Endothelial cell of coronary artery (primary cell): ENCODE results near the gene EIF2D. TPM values are rescaled to one million over a fixed set of nuclear protein-coding genes. Genes with fewer than 3 reads are reported as not detected.

Experiments used
- total RNA-seq: library from RNA; depleted of rRNA; stranded (reverse); fragments of >200 nt; gene quantifications from 2 replicates; pipeline ENCODE4 v1.2.3, GENCODE V29; 2014

EIF2D gene, protein sequence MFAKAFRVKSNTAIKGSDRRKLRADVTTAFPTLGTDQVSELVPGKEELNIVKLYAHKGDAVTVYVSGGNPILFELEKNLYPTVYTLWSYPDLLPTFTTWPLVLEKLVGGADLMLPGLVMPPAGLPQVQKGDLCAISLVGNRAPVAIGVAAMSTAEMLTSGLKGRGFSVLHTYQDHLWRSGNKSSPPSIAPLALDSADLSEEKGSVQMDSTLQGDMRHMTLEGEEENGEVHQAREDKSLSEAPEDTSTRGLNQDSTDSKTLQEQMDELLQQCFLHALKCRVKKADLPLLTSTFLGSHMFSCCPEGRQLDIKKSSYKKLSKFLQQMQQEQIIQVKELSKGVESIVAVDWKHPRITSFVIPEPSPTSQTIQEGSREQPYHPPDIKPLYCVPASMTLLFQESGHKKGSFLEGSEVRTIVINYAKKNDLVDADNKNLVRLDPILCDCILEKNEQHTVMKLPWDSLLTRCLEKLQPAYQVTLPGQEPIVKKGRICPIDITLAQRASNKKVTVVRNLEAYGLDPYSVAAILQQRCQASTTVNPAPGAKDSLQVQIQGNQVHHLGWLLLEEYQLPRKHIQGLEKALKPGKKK
- 50.7 and 59.0 TPM in 2 replicates for total RNA-seq

DNA sequence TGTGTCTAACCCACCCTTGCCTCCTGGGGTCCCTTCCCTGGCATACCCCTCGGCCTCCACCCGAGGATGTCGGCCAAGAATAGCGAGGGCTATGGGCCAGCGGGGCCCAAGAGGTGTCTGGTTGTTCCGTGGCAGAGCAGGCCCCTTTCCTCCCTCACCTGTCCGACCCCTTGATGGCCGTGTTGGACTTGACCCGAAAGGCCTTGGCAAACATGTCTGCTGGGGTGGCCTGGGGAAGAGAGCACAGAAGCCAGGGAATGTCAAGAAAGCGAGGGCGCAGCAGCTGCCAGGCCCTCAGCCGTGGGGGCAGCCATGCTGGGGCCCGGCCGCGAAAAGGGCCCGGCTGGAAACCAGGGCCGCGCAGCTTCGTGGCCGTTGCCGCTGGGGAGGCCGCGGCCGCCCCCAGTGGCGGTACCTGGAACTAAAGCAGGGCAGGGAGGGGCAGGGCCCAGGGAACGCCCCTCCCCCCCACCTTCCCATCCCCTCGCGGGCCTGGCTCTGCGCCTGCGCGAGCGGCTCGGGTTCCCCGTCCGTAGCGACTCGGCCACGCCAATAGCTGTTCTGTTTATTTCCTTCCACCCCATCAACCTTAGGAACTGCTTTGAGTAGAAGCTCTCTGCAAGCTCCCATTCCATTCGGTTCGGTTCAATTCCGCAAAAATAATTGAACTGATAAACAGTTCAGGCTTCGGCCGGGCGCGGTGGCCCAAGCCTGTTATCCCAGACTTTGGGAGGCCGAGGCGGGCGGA is at the start of gene EIF2D:
Gene EIF2D, minus strand, starts transcription at position 337 of the 748 bp plus-strand sequence. Its CDS starts 123 bp downstream, at position 214.

DNA sequence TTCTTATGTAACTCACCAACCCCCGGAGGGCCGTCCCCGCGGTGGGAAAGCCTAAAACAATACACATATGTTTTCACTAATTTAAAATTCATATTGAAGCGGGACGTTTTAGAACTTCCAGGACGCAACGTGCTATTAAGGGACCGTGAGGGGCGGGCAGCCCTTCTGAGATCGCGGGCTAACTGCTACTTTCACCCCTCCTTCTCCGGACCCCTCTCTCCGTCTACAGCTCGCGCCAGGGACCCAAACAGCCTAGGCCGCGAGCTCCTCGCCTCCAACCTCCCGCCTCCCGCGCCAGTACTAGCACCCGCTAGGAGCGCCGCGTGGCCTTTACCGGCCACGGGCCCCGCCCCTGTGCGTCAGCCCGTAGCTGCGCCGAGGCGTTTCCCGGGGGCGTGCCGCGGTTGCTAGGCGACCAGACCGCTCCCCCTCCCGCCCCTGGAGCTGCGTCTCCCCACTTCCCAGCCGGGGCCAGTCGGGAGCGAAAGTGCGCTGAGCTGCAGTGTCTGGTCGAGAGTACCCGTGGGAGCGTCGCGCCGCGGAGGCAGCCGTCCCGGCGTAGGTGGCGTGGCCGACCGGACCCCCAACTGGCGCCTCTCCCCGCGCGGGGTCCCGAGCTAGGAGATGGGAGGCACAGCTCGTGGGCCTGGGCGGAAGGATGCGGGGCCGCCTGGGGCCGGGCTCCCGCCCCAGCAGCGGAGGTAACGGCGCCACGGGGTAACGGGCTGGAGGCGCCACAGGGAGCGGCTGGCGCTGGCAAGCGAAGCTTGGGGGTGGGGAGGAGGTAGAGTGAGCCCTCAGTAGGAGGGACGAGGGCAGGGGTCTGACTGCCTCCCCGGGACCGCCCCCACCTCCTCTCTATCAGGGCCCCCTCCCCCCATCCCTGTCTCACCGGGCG is 23.1 kb upstream of the EIF2D start, which contains the start of gene DYRK3:
Gene DYRK3, plus strand, starts transcription at position 457 of the 898 bp plus-strand sequence. Its CDS starts 168 bp downstream, at position 625.

Other genes starting within 250 kb of the EIF2D start
- gene IKBKE, start 142.0 kb downstream of the EIF2D start, total RNA-seq: 12.0 and 15.0 TPM in 2 replicates
- gene RASSF5, start 104.9 kb downstream of the EIF2D start, total RNA-seq: 0.19 and 0.54 TPM in 2 replicates
- gene DYRK3, start 23.1 kb upstream of the EIF2D start, total RNA-seq: 12.6 and 13.6 TPM in 2 replicates
- gene MAPKAPK2, start 72.4 kb upstream of the EIF2D start, total RNA-seq: 28.9 and 34.9 TPM in 2 replicates
- not detected in 2 replicates for gene IL19, start 158.3 kb upstream of the EIF2D start, total RNA-seq
- gene IL10, start 160.0 kb upstream of the EIF2D start, total RNA-seq: not detected in 2 replicates